SIG-M5 treated with dmso at 0.1 percent for 504 hours (cell line): Measurements from ENCODE around the gene PNPLA1.

Experiments used
- DNase-seq: peaks from one replicate; lab custom pipeline; 2025; ENCODE audit not compliant: unreplicated experiment; lab: John Stamatoyannopoulos, UW

Gene PNPLA1

DNA sequence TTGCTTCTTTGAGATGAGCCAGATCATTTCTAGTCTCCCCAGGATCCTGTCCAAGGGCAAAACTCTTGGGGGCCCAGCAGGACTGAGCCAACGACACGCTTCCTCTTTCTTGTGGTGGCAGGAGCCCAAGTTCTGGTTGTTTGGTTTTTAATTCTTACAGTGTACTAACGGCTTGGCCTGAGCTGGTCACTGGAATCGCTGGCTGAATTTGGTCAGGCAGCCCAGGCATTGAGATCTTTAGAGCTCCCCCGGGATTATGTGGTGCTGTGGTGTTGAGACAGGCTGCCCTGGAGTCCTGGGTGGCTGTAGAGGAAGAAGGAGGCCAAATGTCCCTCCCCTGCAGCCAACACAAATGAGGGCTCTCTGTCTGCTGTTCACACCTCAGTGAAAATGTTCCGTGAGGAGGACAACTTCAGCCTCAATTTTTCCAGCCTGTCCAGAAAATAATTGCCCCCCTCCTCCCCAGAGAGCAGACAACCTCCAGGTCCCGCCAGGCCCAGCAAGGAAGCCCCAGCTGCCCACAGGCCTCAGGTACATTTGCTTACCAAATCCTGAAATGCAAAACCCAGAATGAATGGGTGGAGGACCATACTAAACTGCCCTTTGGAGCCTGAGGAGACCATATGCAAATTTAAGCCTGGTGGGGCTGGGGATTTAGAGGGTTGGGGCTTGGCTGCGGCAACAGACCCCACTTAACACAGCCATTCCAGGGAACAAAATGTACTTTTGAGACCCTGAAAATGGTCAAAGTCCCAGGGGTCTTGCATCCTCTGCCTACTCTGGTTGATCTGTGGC is 43.2 kb downstream of the PNPLA1 start:
- DNase-seq = peak; percentile 78

DNA sequence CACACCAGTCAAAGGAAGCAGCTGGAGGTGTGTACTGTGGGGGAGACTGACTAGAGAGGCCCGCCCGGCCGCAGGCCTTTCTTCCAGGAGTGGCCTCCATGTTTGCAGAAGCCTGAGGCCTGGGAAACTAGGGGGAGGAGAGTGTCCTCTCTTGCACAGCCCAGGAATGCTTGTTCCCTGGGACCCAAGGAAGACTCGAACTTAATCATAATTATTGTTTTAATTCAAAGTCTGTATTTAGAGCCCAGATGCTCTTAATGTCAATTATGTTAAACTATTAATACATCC is 43.7 kb downstream of the PNPLA1 start:
- DNase-seq = no peak

GRCh38 chr6:36314221-36315014 is 44.6 kb downstream of the PNPLA1 start:
- peak; percentile 32 for DNase-seq

GRCh38 chr6:36315921-36316320 is 46.1 kb downstream of the PNPLA1 start:
- no peak for DNase-seq

- DNase-seq = no peak
Observed at GRCh38 chr6:36317623-36318022, 47.8 kb downstream of the PNPLA1 start.

- no peak for DNase-seq
Observed at GRCh38 chr6:36318690-36319435, 49.0 kb downstream of the PNPLA1 start.

DNA sequence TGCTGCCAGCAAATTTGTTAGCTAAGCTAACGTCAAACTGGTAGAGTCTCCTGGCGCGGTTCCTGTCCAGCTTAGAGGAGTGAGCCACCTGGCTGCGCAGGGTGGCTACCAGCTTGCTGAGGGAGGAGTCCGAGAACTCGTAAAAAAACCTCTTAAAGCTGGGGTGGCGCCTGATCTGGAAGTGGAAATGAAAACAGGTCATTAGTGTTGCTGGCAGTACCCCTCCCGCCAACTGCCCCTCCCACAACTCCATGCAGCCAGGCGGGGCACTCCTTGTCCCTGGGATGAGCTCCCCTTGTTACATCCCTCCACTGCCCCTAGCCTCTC is 49.5 kb downstream of the PNPLA1 start:
- DNase-seq = no peak

DNA sequence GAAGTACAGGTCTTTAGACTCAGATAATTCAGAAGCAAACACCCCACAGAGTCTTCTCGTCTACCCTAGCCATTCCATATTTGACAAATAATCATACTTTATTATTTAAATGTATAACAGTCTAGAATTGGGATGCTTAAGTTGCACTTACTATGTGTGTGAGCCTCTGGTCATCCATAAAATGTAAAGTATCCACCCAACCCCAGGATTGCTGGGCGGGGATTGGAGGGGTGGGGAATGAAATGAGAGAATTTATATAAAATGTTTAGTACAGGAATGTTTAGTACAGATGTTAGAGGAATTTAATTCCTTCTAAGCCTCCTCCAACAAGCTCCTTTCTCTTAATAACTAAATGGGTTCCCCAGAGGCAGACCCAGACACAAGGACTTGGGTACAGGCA is 50.0 kb downstream of the PNPLA1 start:
- no peak for DNase-seq

- DNase-seq = no peak
Observed at GRCh38 chr6:36320475-36320874, 50.6 kb downstream of the PNPLA1 start.

DNA sequence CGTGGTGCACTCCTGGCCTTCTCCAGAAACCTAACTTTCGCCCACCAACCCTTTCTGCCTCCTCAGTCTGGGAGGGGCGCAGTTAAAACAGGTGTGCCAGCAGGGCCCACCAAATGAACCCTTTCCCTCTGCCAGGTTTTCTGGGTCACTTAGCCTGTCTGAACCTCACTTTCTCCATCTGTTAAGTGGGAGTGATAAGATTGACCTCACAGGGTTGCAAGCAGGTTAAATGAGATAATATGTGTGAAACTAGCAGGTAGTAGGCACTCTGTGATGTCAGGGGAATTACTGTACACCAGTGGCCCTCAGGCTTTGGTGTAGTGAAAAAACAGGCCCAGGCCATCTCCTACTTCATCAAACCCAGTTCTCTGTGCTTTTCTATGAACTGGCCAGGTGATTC is 52.7 kb downstream of the PNPLA1 start:
- no peak for DNase-seq

GRCh38 chr6:36323062-36323461 is 53.2 kb downstream of the PNPLA1 start:
- DNase-seq = no peak

DNA sequence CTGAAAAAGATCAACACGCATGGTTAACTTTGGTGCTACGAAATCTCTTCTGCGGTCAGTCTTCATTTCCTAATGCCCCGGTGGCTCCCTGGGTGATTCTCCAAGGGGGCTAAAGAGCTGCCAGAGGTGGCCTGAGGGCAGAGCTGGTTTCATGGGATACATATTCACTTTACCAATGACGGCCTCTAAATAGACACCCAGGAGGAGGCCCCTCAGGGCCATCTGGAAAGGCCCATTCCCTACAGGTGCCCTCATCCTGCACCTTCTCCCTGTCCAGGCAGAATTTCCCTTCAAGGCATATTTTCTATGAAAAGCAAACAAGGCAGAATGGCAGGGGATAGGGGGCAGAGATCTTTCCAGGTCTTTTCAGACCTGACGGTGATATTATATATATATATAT is 54.3 kb downstream of the PNPLA1 start:
- no peak for DNase-seq

DNA sequence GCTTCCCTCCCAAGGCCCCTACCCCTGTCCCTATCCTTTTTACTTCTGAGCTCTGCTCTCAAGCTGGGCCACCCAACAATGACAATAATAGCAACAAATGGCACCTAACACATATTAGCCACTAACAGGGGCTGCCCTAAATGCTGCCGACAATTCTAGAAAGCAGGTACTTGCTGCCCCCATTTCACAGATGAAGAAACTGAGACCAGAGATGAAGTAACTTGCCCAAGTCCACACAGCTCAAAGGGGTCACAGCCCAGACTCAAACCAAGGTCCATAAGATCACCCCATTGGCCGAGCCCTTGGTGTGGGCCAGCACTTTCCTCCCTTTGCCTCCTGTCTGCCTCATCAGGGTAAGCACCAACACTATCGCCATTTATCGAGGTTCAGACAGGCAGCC is 54.9 kb downstream of the PNPLA1 start:
- DNase-seq = no peak

- DNase-seq = no peak
Observed at GRCh38 chr6:36326356-36326995, 56.6 kb downstream of the PNPLA1 start.

DNA sequence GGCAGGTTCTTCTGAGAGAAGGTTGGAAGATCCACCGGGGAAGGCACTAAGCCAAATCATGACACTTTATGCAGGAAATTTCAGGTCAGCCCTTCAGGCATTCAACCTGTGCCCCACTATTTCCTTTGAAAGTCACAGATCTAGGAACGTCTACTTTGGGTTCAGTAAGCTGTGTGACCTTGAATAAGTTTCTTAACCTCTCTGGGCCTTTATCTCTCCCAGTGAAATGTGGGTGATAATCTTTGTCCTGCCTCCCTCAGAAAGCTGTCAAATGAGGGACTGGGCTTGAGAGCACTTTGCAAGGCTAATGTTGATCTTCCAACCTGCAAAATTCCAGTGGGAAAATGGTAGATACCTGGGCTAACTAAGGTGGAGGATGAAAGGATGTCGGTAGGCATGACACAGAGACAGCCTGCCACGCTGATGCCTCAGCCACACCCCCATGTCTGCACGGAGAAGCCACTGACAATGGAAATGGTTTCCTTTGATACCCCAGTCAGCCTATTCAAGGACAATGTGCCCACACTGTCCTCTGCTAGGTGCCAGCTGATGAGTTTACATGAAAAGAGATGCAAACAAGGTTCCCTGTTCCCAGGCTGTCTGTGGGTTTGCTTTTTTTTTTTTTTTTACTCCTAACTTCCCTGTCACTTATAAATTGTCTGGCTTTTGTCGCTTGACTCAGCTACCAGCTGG is 57.5 kb downstream of the PNPLA1 start:
- no peak for DNase-seq

DNA sequence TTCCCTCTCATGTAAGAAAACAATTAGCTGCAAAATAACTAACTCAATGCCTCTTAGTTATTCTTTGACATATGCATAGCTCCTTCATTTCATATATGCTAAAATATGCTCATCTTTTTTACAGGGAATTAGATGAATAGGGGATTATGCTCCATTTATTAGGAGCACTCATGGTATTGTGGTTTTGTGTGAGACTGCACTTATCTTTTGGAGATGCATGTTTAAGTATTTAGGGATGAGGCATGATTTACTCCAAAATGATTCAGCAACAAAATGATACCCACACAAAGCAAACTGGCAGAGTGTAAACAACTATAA is 58.0 kb downstream of the PNPLA1 start:
- no peak for DNase-seq

- no peak for DNase-seq
Observed at GRCh38 chr6:36328600-36328999, 58.7 kb downstream of the PNPLA1 start.

GRCh38 chr6:36329798-36330291 is 60.0 kb downstream of the PNPLA1 start:
- no peak for DNase-seq

- no peak for DNase-seq
Observed at GRCh38 chr6:36330366-36330765, 60.5 kb downstream of the PNPLA1 start.

DNA sequence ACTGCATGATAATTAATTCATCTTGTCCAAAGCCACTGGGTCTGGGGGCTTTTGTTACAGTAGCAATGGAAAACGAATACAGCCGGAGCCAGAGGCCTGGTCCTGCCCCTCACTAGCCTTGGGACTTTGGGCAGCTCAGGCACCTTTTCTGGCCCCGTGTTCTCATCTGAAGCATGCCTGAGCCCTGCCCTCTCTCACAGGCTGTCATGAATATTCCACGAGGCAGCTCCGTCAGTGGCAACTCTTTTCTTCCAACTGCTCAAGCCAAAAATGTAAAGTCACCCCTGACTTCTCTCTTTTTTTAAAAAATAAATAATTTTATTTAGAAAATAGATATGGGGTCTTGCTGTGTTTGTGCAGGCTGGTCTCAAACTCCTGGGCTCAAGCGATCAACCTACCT is 61.5 kb downstream of the PNPLA1 start:
- DNase-seq = no peak
